LNCAP (cell line): Measurements from ENCODE around the gene CLPSL2.

Source experiments
- CTCF ChIP-seq: fragments of 450-650 bp; IDR thresholded peaks from 2 replicates; pipeline ENCODE4 v1.5.1; 2017; ENCODE audit warnings: mild to moderate bottlenecking

The CLPSL2 gene

GRCh38 chr6:35739645-35740524 lies 36.5 kb upstream of the CLPSL2 start:
- TF ChIP-seq CTCF, result no peak

- no peak for TF ChIP-seq CTCF
Observed at GRCh38 chr6:35742842-35743241, 33.6 kb upstream of the CLPSL2 start.

- no peak for TF ChIP-seq CTCF
Observed at GRCh38 chr6:35745509-35745908, 30.9 kb upstream of the CLPSL2 start.

GRCh38 chr6:35746516-35746915 lies 29.9 kb upstream of the CLPSL2 start:
- TF ChIP-seq CTCF, result no peak

- TF ChIP-seq CTCF, result no peak
Observed at GRCh38 chr6:35747877-35748276, 28.5 kb upstream of the CLPSL2 start.

GRCh38 chr6:35750557-35750956 lies 25.8 kb upstream of the CLPSL2 start:
- TF ChIP-seq CTCF, result no peak

- TF ChIP-seq CTCF, result no peak
Observed at GRCh38 chr6:35751594-35751993, 24.8 kb upstream of the CLPSL2 start.

GRCh38 chr6:35752330-35752729 lies 24.1 kb upstream of the CLPSL2 start:
- no peak for TF ChIP-seq CTCF
